ENCODE data around the gene TMEM237.
A peak's percentile ranks its signal among the peaks of the same experiment; 100 is the strongest.

The TMEM237 gene

GRCh38 chr2:201642086-201642578, 1.2 kb downstream of the TMEM237 start:
- no peak for DNase-seq (ENCODE audit: low spot score)

DNA sequence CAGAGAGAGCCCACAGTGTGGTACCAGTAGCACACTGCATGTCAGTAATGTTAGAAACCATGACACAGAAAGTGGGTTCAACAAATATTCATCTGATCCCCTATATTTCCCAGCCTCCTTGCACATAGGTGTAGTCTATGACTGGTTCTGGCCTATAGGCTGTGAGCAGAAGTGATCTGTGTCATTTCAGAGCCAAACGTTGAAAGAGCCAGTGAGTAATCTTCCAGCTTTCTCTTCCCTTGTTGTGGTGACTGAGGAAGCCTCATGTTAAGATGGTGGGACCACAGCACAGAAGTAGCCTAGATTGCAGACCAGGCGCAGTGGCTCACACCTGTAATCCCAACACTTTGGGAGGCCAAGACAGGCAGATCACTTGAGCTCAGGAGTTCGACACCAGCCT, 4.1 kb downstream of the TMEM237 start:
- no peak for DNase-seq (ENCODE audit: low spot score)

DNA sequence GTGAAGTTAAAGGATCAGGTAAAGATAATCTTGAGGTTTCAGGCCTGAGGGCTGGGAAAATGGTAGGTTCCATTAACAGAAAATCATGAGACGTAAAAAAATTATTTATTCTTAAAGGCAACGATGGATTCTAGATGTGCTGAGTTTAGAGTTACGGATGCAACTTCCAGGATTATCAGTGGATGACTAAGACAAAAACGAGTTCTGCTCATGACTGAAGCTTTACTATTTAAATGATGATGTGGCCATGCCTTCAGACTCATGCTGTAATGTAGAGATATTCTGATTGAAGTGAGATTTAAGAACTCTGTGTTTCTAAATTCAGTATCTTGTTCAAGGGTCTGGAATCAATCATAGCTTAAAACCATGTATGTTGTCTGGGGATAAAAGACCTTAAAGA, 5.0 kb downstream of the TMEM237 start:
- DNase-seq (ENCODE audit: low spot score): no peak

DNA sequence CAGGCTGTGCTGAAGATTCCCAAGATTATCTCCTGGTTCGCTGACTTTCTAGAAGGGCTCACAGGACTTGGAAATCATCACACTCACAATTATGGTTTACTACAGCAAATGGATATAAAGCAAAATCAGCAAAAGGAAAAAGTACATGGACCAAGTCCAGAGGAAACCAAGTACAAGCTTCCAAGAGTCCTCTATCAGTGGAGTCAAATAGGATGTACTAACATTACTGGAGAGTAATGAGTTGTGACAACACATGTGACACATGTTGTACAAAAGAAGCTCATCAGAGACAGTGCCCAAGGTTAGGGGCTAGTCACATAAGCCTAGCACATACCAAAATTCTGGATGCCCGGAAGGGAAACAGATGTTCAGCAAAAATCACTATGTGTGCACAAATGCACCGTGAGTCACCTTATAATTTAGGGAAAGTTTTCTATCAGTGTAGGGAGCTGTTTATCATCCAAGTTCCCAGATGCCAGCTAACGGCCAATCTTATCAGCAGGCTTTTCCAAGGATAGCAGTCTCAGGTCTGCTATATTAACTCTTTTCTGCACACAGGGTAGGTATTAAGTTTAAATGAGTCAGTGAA, 9.5 kb downstream of the TMEM237 start:
- DNase-seq (ENCODE audit: low spot score): no peak

- no peak for DNase-seq (ENCODE audit: low spot score)
Observed at GRCh38 chr2:201631041-201631440, 12.3 kb downstream of the TMEM237 start.

- DNase-seq (ENCODE audit: low spot score): no peak
Observed at GRCh38 chr2:201630577-201630976, 12.7 kb downstream of the TMEM237 start.

DNA sequence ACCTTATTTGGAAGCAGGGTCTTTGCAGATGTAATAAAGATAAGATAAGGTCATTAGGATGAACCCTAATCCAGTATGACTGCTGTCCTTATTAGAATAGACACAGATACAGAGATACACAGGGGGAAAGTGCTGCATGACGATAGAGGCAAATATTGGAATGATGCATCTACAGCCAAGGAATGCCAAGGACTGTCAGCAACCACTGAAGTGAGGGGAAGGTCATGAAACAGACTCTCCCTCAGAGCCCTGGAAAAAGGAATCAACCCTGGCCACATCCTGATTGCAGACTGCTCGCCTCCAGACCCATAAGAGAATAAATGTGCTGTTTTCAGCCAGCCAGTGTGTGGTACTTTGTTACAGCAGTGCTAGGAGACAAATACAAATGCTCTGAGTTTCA, 14.8 kb downstream of the TMEM237 start:
- peak; percentile 26 for DNase-seq (ENCODE audit: low spot score)

DNA sequence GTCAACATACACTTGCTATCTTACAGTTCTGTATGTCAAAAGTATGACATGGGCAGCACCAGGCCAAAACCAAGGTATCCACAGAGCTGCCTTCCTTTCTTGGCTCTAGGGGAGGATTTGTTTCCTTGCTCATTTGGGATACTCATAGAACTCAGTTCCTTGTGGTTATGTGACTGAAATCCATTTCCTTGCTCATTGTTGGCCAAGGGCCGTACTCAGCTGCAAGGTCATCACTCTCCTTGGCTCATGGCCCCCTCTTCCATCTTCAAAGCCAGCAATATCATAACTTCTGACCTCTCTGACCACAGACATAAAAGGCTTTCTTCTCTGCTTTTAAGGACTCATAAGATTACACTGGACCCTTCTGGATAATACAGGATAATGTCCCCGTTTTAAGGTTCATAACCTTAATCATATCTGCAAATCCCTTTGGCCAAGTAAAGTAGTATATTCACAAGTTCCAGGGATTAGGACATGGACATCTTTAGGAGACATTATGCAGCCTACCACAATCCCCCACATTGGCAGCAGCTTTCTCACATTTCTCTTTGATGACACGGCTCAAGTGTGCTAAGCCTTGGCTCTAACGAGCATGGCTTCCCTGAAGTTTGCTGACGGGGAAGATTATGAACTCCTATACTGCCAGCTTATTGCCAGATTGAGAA, 20.9 kb downstream of the TMEM237 start:
- no peak for DNase-seq (ENCODE audit: low spot score)

DNA sequence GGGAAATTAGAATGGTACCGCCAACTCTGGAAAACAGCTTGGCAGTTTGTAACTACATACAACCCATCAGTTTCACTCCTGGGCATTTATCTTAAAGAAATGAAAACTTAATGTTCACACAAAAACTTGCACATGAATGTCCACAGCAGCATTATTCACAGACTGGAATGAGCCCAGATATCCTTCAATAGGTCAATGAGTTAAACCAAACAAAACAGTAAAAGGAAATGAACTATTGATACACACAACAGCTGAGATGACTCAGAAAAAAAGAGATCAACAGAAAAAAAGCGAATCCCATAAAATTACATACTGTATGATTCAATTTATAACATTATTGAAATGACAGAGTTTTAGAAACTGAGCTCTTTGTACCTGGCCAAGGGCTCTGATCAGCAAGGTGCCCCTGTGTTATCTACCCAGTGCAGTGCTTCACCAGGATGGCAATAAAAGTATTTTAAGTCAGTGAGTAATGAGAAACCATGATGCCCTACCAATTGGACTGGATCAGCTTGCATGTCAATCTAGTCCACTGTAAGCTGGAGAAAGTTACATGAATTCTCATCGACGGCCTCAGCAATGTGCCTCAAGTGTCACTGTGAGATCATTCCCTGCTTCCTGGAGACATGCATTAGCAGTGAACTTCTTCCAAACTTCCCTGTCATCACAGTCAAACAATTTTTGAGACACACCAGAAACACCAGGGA, 21.9 kb downstream of the TMEM237 start:
- no peak for DNase-seq (ENCODE audit: low spot score)

GRCh38 chr2:201618744-201619662, 24.3 kb downstream of the TMEM237 start:
- DNase-seq (ENCODE audit: low spot score): peak; percentile 92

DNA sequence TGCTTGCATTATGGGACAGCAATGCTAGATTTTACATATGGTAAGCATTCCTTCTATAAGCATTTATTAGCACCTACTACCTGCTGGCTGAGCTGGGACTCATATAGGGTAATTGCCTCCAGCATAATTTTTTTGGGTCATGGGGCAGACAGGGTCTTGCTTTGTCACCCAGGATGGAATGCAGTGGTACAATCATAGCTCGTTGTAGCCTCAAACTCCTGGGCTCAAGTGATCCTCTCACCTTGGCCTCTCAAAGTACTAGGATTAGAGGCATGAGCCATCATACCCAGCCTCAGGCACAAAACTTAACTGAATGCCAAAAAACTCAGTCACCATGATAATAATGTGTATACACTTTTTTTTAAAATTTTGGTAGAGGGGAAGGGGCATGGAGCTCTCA, 35.3 kb downstream of the TMEM237 start:
- DNase-seq (ENCODE audit: low spot score): no peak

DNA sequence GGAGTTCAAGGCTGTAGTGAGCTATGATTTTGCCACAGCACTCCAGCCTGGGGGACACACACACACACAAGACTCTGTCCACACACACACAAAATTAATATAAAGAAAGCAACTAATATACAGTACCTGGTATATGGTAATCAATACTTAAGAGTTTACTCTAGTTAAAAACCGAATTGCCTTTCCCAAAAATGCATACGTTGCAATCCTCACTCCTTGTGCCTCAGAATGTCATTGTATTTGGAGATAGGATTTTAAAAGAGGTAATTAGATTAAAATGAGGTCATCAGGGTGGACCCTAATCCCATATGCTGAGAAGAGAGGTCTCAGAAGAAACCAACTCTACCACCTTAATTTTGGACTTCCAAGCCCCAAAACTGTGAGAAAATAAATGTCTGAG, 35.7 kb downstream of the TMEM237 start:
- DNase-seq (ENCODE audit: low spot score): no peak

- DNase-seq (ENCODE audit: low spot score): no peak
Observed at GRCh38 chr2:201600906-201601305, 42.4 kb downstream of the TMEM237 start.

- no peak for DNase-seq (ENCODE audit: low spot score)
Observed at GRCh38 chr2:201597397-201597796, 45.9 kb downstream of the TMEM237 start.

GRCh38 chr2:201580486-201580885, 62.8 kb downstream of the TMEM237 start:
- peak; percentile 69 for DNase-seq (ENCODE audit: low spot score)

DNA sequence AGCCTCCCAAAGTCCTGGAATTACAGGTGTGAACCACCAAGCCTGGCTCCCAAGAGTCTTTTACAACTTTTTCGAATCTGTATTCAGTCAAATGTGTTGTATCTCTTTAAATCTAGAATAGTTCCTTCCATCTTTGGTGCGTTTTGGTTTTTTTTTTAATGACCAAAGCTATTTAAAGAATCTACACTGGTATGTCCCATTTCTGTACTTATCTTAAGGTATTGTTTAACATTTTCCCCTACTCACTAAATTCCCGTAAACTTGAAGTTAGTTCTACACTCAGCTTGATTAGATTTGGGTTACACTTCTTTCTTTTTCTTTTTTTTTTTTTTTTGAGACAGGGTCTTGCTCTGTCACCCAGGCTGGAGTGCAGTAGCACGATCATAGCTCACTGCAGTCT, 63.8 kb downstream of the TMEM237 start:
- no peak for DNase-seq (ENCODE audit: low spot score)

DNA sequence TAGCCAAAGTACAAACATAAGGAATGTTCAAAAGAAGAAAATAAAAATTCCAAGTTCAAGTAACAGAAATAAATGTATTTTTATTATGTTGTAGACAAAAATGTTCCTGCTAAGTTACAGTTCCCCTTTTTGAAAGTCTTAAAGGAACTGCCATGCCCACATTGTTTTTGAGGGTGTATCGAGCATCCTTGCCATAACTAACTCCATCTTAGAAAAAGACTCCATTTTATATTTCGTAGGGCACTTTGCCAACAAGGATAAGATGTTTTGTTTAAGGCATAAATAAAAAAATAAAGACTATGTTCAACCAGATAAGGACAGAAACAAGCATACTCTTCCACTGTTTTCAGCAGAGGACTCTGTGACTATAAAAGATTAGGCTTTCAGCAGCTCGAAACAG, 67.3 kb downstream of the TMEM237 start:
- DNase-seq (ENCODE audit: low spot score): no peak

- no peak for DNase-seq (ENCODE audit: low spot score)
Observed at GRCh38 chr2:201574766-201575165, 68.5 kb downstream of the TMEM237 start.

- no peak for DNase-seq (ENCODE audit: low spot score)
Observed at GRCh38 chr2:201572846-201573508, 70.3 kb downstream of the TMEM237 start.

Measured in GM03348 (cell line).